DND-41 (cell line): ENCODE results near the gene OR1M1.
"Not testable (repeated sequence)": the region's sequence is repeated elsewhere in the genome, so short reads cannot be mapped to it uniquely, and the experiment has no call there.

Experiments
- ATAC-seq: fragments of 200-7000 bp; cut with Tn5 transposase; 3 replicates; pipeline ENCODE4 v1.9.1; 2021; ENCODE audit warnings: low read depth; ENCODE audit not compliant: insufficient read depth
- DNase-seq: peaks from one replicate; pipeline ENCODE4 v3.0.0-alpha.2; 2020
- H2AFZ ChIP-seq: 2 replicates; pipeline ENCODE4 v1.6.0; 2012; ENCODE audit warnings: low read depth, low read length
- H3K27ac ChIP-seq: 2 replicates; pipeline ENCODE4 v1.5.1; 2012; ENCODE audit warnings: low read length, inconsistent platforms
- H3K27me3 ChIP-seq: fragments of 200-600 bp; sonication (generic); 2 replicates; pipeline ENCODE4 v1.6.0; 2012; ENCODE audit warnings: low read length, mild to moderate bottlenecking, inconsistent platforms; ENCODE audit not compliant: insufficient read depth, poor library complexity
- H3K36me3 ChIP-seq: 2 replicates; pipeline ENCODE4 v1.5.1; 2012; ENCODE audit warnings: low read length, inconsistent platforms; ENCODE audit not compliant: insufficient read depth
- H3K4me1 ChIP-seq: 2 replicates; pipeline ENCODE4 v1.5.1; 2012; ENCODE audit warnings: mild to moderate bottlenecking, low read length; ENCODE audit not compliant: insufficient read depth
- H3K4me2 ChIP-seq: 2 replicates; pipeline ENCODE4 v1.6.0; 2012; ENCODE audit warnings: mild to moderate bottlenecking, moderate library complexity, low read length, inconsistent platforms; ENCODE audit not compliant: insufficient read depth
- H3K4me3 ChIP-seq, 2 experiments: fragments of 200-600 bp in 1 of 2; shearing (Covaris generic) in 1 of 2; 2 replicates each; pipeline ENCODE4 v1.5.1; 2012 to 2016; ENCODE audit warnings: inconsistent platforms in 2 of 2, low read length in 2 of 2, mild to moderate bottlenecking in 2 of 2, low read depth in 1 of 2, moderate library complexity in 1 of 2
- H3K79me2 ChIP-seq: 2 replicates; pipeline ENCODE4 v1.6.0; 2012; ENCODE audit warnings: low read length, inconsistent platforms; ENCODE audit not compliant: insufficient read depth
- H3K9ac ChIP-seq: 2 replicates; pipeline ENCODE4 v1.6.0; 2012; ENCODE audit warnings: low read depth, mild to moderate bottlenecking, inconsistent platforms, low read length, moderate library complexity
- H3K9me3 ChIP-seq: 2 replicates; pipeline ENCODE4 v1.5.1; 2012; ENCODE audit warnings: low read length, moderate library complexity, mild to moderate bottlenecking, inconsistent platforms; ENCODE audit not compliant: insufficient read depth, severe bottlenecking
- H4K20me1 ChIP-seq: 2 replicates; pipeline ENCODE4 v1.6.0; 2012; ENCODE audit warnings: low read length; ENCODE audit not compliant: insufficient read depth
- CTCF ChIP-seq: IDR thresholded peaks from 2 replicates; pipeline ENCODE4 v1.5.1; 2012; ENCODE audit warnings: borderline replicate concordance, low read length, moderate library complexity, mild to moderate bottlenecking; ENCODE audit not compliant: poor library complexity, severe bottlenecking; ENCODE audit errors: extremely low read depth
- EZH2 ChIP-seq: IDR thresholded peaks from 3 replicates; pipeline ENCODE4 v1.6.1; 2012; ENCODE audit warnings: borderline replicate concordance, low read depth, mild to moderate bottlenecking, moderate library complexity, low read length, inconsistent platforms; ENCODE audit not compliant: severe bottlenecking

Gene OR1M1

GRCh38 chr19:9054765-9055164 is 32.1 kb upstream of the OR1M1 start:
- H3K36me3 ChIP-seq, result no peaks in the 10 kb centered on the region
- H3K27ac ChIP-seq, result no peak overlapping the region
- no peaks in the 10 kb centered on the region for H3K79me2 ChIP-seq
- no peak for ATAC-seq
- H3K4me1 ChIP-seq, result no peaks in the 10 kb centered on the region
- no peak overlapping the region for H2AFZ ChIP-seq
- H3K9ac ChIP-seq, result no peak overlapping the region
- no peaks in the 10 kb centered on the region for H4K20me1 ChIP-seq
- DNase-seq, result no peak
- no peaks in the 10 kb centered on the region for H3K9me3 ChIP-seq
- no peak overlapping the region for H3K4me2 ChIP-seq
- no peaks in the 10 kb centered on the region for H3K27me3 ChIP-seq
- no peak overlapping the region for H3K4me3 ChIP-seq
- no peak for TF ChIP-seq CTCF
- no peak for TF ChIP-seq EZH2

- not testable (repeated sequence) for H3K9me3 ChIP-seq, H3K27me3 ChIP-seq, H3K4me2 ChIP-seq, H3K4me1 ChIP-seq, H4K20me1 ChIP-seq, H3K36me3 ChIP-seq, H3K27ac ChIP-seq, H3K9ac ChIP-seq, ATAC-seq, DNase-seq, H3K4me3 ChIP-seq, H3K79me2 ChIP-seq, H2AFZ ChIP-seq
Observed at GRCh38 chr19:9056131-9056530, 30.7 kb upstream of the OR1M1 start.

GRCh38 chr19:9057505-9058258 is 29.2 kb upstream of the OR1M1 start:
- H4K20me1 ChIP-seq, result no peaks in the 10 kb centered on the region
- no peak overlapping the region for H3K27ac ChIP-seq
- ATAC-seq (no peak), DNase-seq (no peak)
- no peaks in the 10 kb centered on the region for H3K36me3 ChIP-seq
- H3K27me3 ChIP-seq, result no peaks in the 10 kb centered on the region
- no peak overlapping the region for H3K4me3 ChIP-seq
- H3K4me2 ChIP-seq, result no peak overlapping the region
- H3K4me1 ChIP-seq, result no peaks in the 10 kb centered on the region
- H3K9ac ChIP-seq, result no peak overlapping the region
- TF ChIP-seq EZH2, result no peak
- no peak for TF ChIP-seq CTCF
- H2AFZ ChIP-seq, result no peak overlapping the region
- no peaks in the 10 kb centered on the region for H3K9me3 ChIP-seq
- no peaks in the 10 kb centered on the region for H3K79me2 ChIP-seq

GRCh38 chr19:9058905-9059667 is 27.8 kb upstream of the OR1M1 start:
- ATAC-seq (no peak), DNase-seq (no peak)
- no peak overlapping the region for H3K4me2 ChIP-seq
- no peaks in the 10 kb centered on the region for H3K27me3 ChIP-seq
- H3K36me3 ChIP-seq, result no peaks in the 10 kb centered on the region
- H3K79me2 ChIP-seq, result no peaks in the 10 kb centered on the region
- H3K9me3 ChIP-seq, result no peaks in the 10 kb centered on the region
- no peaks in the 10 kb centered on the region for H4K20me1 ChIP-seq
- H3K4me1 ChIP-seq, result no peaks in the 10 kb centered on the region
- no peak overlapping the region for H3K4me3 ChIP-seq
- no peak for TF ChIP-seq CTCF
- TF ChIP-seq EZH2, result no peak
- H2AFZ ChIP-seq, result no peak overlapping the region
- H3K27ac ChIP-seq, result no peak overlapping the region
- no peak overlapping the region for H3K9ac ChIP-seq
